Activated CD8-positive, alpha-beta memory T cell treated with anti-CD3 and anti-CD28 coated beads, Interleukin-2, amount 50 U/mL, for 4 hours (primary cell): ENCODE data around the gene CDC42SE2.
"Not testable (repeated sequence)": the region's sequence is repeated elsewhere in the genome, so short reads cannot be mapped to it uniquely, and the experiment has no call there.

Experiments
- DNase-seq: peaks from one replicate; pipeline ENCODE4 v3.0.0-alpha.2; 2020

CDC42SE2 gene

GRCh38 chr5:131252824-131253171 lies 11.1 kb upstream of the CDC42SE2 start:
- peak; percentile 69 for DNase-seq

GRCh38 chr5:131254025-131254424 lies 9.8 kb upstream of the CDC42SE2 start:
- not testable (repeated sequence) for DNase-seq

GRCh38 chr5:131254741-131255140 lies 9.1 kb upstream of the CDC42SE2 start:
- DNase-seq: no peak

- DNase-seq: no peak
Observed at GRCh38 chr5:131256507-131256823, 7.4 kb upstream of the CDC42SE2 start.

GRCh38 chr5:131258733-131259132 lies 5.1 kb upstream of the CDC42SE2 start:
- no peak for DNase-seq

- no peak for DNase-seq
Observed at GRCh38 chr5:131259326-131259725, 4.5 kb upstream of the CDC42SE2 start.

GRCh38 chr5:131260895-131261294 lies 3.0 kb upstream of the CDC42SE2 start:
- no peak for DNase-seq

GRCh38 chr5:131261483-131261882 lies 2.4 kb upstream of the CDC42SE2 start:
- no peak for DNase-seq

GRCh38 chr5:131262953-131263541 lies 806 bp upstream of the CDC42SE2 start:
- DNase-seq: no peak

GRCh38 chr5:131264451-131265099 lies 722 bp downstream of the CDC42SE2 start:
- peak; percentile 48 for DNase-seq

- no peak for DNase-seq
Observed at GRCh38 chr5:131265311-131265803, 1.5 kb downstream of the CDC42SE2 start.

GRCh38 chr5:131266370-131267060 lies 2.7 kb downstream of the CDC42SE2 start:
- peak; percentile 43 for DNase-seq

GRCh38 chr5:131268758-131269370 lies 5.0 kb downstream of the CDC42SE2 start:
- DNase-seq: no peak

- DNase-seq: no peak
Observed at GRCh38 chr5:131270809-131271208, 7.0 kb downstream of the CDC42SE2 start.

GRCh38 chr5:131271888-131272287 lies 8.0 kb downstream of the CDC42SE2 start:
- not testable (repeated sequence) for DNase-seq

- no peak for DNase-seq
Observed at GRCh38 chr5:131272307-131272706, 8.5 kb downstream of the CDC42SE2 start.

- DNase-seq: no peak
Observed at GRCh38 chr5:131272724-131273123, 8.9 kb downstream of the CDC42SE2 start.

GRCh38 chr5:131274326-131275063 lies 10.6 kb downstream of the CDC42SE2 start:
- no peak for DNase-seq

- no peak for DNase-seq
Observed at GRCh38 chr5:131276072-131276471, 12.2 kb downstream of the CDC42SE2 start.

GRCh38 chr5:131277447-131277846 lies 13.6 kb downstream of the CDC42SE2 start:
- DNase-seq: no peak

GRCh38 chr5:131277875-131278740 lies 14.3 kb downstream of the CDC42SE2 start:
- DNase-seq: no peak

GRCh38 chr5:131278741-131279124 lies 14.9 kb downstream of the CDC42SE2 start:
- not testable (repeated sequence) for DNase-seq
